HG03520 (cell line): ENCODE data around the gene PTPRK.

Experiments used
- ATAC-seq: cut with Tn5 transposase; IDR thresholded peaks from one replicate; pipeline ENCODE4 v1.9.1; 2021; ENCODE audit warnings: mild to moderate bottlenecking, moderate library complexity; ENCODE audit not compliant: unreplicated experiment

The PTPRK gene

GRCh38 chr6:128516514-128516898 is 3.9 kb downstream of the PTPRK start:
- ATAC-seq: no peak

DNA sequence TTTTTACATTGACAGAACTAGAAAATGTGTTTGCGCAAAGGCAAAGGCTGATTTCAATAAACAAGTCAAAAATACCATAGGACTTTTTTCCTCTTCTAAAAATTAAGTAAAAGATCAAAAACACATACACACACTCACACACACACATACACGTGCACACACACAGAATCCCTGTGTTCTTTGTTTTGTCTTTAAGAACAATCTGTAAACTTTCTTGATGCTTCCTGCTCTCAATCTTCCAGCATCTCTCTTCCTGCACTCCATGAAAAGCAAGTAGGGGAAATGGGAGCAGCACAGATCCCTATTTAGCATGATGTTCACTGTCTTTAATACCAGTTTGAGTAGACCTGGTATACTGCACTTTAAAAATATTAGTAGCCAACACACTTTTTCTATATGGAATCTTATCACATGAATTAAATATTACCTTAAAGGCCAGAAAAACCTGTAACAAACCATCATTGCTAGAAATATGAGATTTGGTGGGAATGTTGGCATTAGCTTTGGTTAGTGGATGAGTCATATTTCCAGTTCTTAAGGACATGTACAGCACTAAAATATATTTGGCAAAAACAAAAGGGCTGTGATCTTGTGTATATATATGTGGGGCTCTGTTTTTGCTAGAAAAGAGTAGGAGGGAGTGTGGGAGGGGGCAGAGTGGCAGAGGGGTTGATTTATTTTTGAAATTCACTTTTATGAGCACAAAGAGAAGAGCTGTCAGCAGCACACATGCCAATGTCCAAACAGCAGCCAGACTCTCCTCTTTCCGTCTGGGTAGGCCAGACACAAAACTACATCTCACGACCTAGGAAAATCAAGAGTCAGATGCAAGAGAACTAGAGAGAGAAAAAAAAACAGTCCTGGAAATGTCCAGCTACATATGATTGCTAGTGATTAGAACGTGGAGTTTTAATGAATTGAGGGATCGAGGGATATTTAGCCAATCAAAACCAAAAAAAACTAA is 4.6 kb downstream of the PTPRK start:
- ATAC-seq: no peak

- no peak for ATAC-seq
Observed at GRCh38 chr6:128513878-128514277, 6.5 kb downstream of the PTPRK start.

GRCh38 chr6:128512296-128512695 is 8.1 kb downstream of the PTPRK start:
- no peak for ATAC-seq

DNA sequence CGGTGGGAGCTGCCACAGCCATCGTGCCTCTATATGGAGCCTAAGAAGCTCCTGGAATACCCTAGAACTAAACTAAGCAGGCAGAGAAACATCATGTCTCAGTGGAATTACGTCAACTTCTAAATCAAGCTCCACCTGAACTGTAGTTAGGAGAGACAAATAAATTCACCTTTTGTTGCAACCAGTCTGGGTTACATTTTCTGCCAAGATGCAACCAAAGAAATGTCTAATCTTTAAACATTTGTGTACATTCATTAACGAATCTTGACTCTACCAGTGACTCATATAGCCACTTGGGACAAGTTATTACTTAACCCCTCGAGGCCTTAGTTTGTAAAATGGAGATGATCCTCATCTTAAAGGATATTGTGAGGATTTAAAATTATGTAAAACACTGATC is 8.9 kb downstream of the PTPRK start:
- no peak for ATAC-seq

DNA sequence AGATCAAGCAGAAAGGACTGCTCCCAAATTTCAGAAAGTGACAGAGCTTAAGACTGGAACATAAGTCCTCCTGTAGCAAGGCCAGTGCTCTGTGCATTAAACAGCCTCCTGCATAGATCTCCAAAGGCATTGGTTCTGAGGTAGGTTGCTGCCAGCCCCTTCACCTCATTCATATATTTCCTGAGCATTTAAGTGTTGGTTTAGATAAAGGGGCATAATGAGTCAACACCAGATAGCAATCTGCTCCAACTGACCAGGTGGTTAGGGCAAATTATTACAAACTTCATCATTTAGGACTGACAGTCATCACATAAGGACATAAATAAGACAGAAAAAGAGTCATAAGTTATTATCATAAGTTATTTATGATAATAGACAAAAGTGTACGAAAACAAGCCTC is 10.7 kb downstream of the PTPRK start:
- no peak for ATAC-seq

GRCh38 chr6:128508588-128509296 is 11.7 kb downstream of the PTPRK start:
- no peak for ATAC-seq

DNA sequence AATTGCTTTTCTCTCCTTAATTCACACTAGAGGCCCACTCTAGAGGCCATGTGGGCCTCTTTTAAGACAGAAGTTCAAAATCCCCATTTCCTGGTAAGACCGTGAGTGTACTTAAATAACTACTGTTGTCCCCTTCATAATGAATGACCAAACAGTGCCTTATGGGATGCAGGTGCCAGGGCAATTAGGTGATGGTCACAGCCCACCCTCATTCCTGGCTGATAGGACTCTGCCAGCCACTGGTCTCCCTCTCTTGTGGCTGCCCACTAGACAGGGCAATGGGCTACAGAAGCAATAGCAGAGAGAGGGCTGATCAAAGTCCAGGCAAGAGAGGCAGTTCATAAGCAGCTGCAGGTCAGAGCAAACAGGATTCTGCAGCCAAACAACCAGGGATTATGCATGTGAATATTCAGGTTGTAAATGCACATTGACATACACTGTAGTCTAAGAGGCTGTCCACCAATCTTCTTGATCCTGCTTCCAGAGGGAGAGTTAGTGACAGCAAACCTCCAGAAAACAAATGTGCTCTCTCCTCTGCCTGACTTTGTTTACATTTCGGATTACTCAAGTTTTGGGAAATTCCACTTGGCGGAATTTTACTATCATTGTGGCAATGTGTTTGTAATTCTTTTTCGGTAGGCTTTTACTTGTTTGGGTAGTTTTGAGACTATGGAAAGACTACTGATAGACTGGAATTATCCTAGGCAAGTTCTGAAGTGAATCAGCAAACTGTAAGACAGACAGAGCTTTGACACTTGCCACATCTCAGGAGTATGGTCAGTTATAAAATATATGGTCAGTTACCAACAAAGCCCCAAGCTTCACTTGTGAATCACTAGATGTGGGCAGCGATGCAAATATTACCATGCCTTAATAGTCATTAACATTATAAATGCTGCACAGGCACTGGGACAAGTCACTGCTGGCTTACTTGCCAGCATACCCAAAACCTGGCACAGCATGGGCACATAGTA is 12.8 kb downstream of the PTPRK start:
- no peak for ATAC-seq

DNA sequence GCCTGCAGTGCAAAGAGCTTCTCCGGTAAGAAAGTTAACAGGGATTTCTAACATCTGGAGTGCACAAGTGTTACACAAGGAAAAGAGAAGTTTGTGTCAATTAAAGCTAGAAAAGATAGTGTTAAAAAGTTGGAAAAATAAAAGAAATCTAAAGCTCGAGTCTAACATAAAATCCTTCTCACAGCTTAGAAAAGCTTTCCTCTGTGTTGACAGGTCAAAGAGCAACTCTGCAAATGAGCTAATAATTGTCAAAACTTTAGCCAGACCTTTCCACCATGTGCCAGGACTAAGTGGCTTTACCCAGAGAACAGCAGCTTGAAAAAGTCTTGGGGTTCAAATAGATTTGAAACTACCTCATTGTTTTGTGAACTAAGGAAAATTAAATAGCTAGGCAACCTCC is 14.8 kb downstream of the PTPRK start:
- no peak for ATAC-seq

DNA sequence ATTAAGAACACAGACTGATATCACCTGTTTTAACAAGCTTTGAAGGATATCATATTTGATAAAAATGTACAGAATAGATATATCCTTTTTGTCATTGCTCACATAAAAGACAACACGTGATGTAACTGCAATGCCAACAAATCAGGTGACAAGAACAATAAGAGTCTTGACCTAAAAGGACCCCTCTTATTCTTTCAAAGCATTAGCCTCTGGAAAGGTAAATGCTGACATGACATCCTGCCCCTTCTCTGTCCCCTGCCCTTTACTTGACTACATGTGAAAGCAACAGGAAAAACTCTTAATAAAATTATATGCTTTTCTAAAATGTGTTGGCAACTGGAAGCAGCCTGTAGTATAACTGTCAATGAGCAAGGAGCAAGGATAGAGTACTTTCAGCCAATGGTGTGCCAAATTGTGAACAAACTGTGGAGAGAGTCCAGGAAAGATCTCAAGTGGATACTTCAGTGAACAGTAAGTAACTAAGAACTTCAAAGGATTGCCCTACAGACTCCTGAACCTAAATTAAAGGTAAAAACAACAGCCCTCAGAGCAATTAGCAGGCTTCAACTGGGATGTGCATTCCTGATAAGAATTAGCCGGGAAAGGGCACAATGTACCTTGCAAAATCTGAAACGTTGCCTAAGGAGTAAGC is 16.3 kb downstream of the PTPRK start:
- ATAC-seq: no peak

DNA sequence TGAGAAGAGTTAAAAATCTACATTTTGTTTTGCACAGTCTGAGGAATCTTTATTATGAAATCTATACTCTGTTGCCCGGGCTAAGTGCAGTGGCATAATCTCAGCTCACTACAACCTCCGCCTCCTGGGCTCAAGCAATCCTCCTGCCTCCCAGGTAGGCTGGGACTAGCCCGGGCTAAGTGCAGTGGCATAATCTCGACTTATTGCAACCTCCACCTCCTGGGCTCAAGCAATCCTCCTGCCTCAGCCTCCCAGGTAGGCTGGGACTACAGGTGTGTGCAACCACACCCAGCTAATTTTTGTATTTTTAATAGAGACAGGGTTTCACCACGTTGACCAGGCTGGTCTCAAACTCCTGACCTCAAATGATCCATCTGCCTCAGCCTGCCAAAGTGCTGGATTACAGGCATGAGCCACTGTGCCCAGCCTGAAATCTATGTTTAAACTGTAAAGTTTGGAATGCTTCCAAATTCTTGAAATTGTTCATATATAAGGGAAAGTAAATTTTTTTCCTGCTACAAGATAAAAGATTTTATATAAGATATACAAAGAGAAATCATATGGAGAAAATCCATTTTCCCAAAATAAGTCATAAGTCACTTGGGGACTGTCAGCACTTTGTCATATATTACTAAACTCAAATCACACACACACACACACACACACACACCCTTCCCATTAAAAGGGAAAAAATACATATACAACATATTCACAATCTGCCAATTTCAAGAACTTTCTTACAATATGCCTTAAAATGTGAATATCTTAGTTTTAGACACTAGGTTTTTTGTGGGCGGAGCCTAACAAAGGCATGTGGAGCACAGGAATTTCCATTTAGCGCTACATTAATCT is 19.4 kb downstream of the PTPRK start:
- no peak for ATAC-seq

- ATAC-seq: no peak
Observed at GRCh38 chr6:128500014-128500413, 20.4 kb downstream of the PTPRK start.

DNA sequence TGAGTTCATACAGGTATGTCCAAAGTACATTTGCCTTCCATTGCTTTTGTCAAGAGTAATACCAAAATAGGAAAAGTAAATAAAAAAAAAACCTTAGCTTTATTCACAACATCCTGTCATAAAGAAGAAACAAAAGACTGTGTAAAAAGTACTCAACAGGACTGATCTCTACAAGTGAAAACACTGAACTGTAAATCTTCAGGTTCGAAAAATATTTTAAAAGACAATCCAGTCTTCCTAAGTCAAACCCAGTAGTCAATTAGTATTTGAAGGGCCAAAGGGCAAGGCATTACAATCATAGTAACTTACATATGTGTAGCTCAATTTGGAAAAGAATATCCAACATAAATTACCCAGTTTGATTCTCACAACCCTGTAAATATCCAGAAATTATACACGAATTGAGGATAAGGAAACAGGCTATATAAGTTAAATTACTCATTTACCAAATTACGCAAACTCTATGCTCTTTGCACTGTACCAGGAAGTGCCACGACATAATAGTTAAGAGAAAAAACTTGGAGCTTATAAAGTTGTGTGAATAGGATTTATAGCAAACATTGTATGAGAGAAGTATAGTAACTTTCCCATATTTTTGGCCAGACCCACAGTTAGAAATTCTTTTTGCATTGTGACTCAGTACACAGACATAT is 21.2 kb downstream of the PTPRK start:
- ATAC-seq: no peak

DNA sequence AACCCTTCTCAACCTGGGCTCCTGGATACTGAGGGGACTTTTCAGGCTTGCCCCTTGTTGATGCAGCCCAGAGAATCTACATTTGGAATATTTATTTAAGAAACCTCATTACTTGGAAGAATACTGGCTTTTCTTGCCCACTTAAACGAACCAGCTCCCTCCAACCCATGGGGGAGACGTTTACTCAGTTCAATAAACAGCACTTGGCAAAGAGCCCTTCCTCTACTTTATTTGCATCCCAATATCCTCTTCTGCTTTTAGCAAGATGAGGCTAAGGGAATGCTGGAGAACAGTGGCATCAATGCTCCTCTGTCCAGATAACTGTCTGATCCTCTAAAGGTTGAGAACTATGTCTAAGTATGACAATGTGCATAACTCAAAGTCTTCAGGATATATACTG is 22.2 kb downstream of the PTPRK start:
- ATAC-seq: no peak

- no peak for ATAC-seq
Observed at GRCh38 chr6:128495536-128496333, 24.7 kb downstream of the PTPRK start.

- no peak for ATAC-seq
Observed at GRCh38 chr6:128494440-128494839, 26.0 kb downstream of the PTPRK start.

DNA sequence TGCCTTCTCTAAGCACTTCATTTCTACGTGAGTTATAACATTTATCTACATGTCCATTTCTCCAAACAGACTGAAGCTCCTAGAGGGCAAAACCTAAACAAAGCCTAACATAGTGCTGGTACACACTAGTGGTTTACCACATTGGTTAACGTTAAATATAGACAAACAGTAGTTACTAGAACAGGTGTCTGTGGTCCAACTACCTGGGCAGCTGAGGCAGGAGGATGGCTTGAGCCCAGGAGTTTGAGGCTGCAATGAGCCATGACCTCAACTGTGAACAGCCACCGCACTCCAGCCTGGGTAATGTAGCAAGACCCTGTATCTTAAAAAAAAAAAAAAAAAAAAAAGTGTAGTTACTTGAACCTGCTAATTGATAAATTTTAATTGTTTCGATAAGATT is 26.5 kb downstream of the PTPRK start:
- ATAC-seq: no peak

- no peak for ATAC-seq
Observed at GRCh38 chr6:128492386-128492785, 28.0 kb downstream of the PTPRK start.
